ENCODE measurements around the gene CTXND1. TPM values are rescaled to one million over a fixed set of nuclear protein-coding genes. Genes with fewer than 3 reads are reported as not detected.

CTXND1 gene
- total and polyA plus RNA-seq, 2 of the 13 experiments (the other 11 are each of a cell fraction or from before 2014, with no cell fraction given): 1.2 to 2.1 TPM

DNA sequence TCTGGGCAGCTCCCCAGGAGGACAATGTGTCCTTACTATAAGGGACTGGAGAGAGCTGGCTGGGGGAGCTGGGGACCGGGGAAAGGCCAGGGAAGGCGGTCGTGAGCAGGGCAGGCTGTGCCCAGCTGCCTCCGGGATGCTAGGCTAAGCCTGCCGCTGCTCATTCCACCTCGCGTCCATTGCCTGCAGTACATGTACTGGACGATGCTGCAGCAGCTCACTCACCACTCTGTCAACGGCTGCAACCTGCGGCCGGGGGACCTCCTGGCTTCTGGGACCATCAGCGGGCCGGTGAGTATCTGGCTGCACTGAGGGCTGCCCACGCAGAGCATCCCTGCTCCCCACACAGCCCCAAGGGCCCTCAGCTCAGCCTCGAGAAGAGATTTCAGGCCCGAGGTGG is 72.1 kb downstream of the CTXND1 start (continued):
- TF ChIP-seq ZBTB7B (CRISPR knock-in tag; IDR thresholded peaks at IDR 0.05) (no peak), ZNF709 (CRISPR knock-in tag; IDR thresholded peaks at IDR 0.05) (no peak), BHLHE40 (IDR thresholded peaks at IDR 0.05; ENCODE audit: low read length) (no peak)

GRCh38 chr15:80179025-80179759 is 72.8 kb downstream of the CTXND1 start:
- no peak overlapping the region for H2AFZ ChIP-seq (ENCODE audit: low read length)
- CTCF ChIA-PET (ENCODE audit: low intra/inter-chr PET ratio, low total read pairs): no interaction called here

More at GRCh38 chr15:80179025-80179759, 72.8 kb downstream of the CTXND1 start:
- FAIRE-seq: no peak
- Histone ChIP-seq H4K20me1 (ENCODE audit: insufficient read depth, low read length) (no peaks in the 10 kb centered on the region), H3K27ac (ENCODE audit: extremely low read length, insufficient read depth, low read length) (no peak overlapping the region), H3K9ac (ENCODE audit: insufficient read depth, low read depth, low read length) (no peak overlapping the region), H3K36me3 (replicated peaks in 1 of 2; ENCODE audit: control insufficient read depth in 1 of 2, insufficient read depth in 2 of 2, low read length in 2 of 2) (peaks cover 23 to 84% of the 10 kb centered on the region in 2 experiments), H3K4me1 (ENCODE audit: insufficient read depth, low read length) (no peaks in the 10 kb centered on the region), H3K79me2 (ENCODE audit: insufficient read depth, low read length) (no peaks in the 10 kb centered on the region), H3K9me3 (ENCODE audit: low read length) (no peaks in the 10 kb centered on the region), H3K4me2 (ENCODE audit: low read depth, low read length) (no peak overlapping the region), H3K4me3 (replicated peaks in 1 of 3; ENCODE audit: insufficient read depth in 1 of 3, low read depth in 2 of 3, low read length in 3 of 3) (no peak overlapping the region), H3K27me3 (ENCODE audit: control insufficient read depth in 1 of 2, insufficient read depth in 2 of 2, low read length in 2 of 2) (no peaks in the 10 kb centered on the region; a peak in 1 of 5 replicates)
- in situ Hi-C loops (cut with HindIII; ENCODE audit: extremely low pct_ligation_motif_present, low pct_unique_long_range_greater_than_20kb) (no loop called here), intact Hi-C loops (cut with micrococcal nuclease; ENCODE audit: unreplicated experiment) (no loop called here)
- TF ChIP-seq MYNN (CRISPR knock-in tag; IDR thresholded peaks at IDR 0.05; ENCODE audit: low read depth) (no peak), CEBPB (IDR thresholded peaks at IDR 0.05; ENCODE audit: borderline replicate concordance, low read depth, low read length) (no peak), HOXD1 (CRISPR knock-in tag; IDR thresholded peaks at IDR 0.05) (no peak)
- TF ChIP-seq, protein P1, sequence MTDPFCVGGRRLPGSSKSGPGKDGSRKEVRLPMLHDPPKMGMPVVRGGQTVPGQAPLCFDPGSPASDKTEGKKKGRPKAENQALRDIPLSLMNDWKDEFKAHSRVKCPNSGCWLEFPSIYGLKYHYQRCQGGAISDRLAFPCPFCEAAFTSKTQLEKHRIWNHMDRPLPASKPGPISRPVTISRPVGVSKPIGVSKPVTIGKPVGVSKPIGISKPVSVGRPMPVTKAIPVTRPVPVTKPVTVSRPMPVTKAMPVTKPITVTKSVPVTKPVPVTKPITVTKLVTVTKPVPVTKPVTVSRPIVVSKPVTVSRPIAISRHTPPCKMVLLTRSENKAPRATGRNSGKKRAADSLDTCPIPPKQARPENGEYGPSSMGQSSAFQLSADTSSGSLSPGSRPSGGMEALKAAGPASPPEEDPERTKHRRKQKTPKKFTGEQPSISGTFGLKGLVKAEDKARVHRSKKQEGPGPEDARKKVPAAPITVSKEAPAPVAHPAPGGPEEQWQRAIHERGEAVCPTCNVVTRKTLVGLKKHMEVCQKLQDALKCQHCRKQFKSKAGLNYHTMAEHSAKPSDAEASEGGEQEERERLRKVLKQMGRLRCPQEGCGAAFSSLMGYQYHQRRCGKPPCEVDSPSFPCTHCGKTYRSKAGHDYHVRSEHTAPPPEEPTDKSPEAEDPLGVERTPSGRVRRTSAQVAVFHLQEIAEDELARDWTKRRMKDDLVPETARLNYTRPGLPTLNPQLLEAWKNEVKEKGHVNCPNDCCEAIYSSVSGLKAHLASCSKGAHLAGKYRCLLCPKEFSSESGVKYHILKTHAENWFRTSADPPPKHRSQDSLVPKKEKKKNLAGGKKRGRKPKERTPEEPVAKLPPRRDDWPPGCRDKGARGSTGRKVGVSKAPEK (CRISPR knock-in tag; IDR thresholded peaks at IDR 0.05; ENCODE audit: borderline replicate concordance): no peak
- TF ChIP-seq, protein P2, sequence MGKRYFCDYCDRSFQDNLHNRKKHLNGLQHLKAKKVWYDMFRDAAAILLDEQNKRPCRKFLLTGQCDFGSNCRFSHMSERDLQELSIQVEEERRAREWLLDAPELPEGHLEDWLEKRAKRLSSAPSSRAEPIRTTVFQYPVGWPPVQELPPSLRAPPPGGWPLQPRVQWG (CRISPR knock-in tag; IDR thresholded peaks at IDR 0.05; ENCODE audit: borderline replicate concordance, low read depth): no peak
- 96% methylated on average over 17 of the region's 17 CpGs for WGBS (ENCODE audit: low lambda C conversion rate)
- no TSS peak for BruUV-seq (replicated peaks)
- no peak for ATAC-seq
- POLR2A ChIA-PET: interaction anchor here (1.7 kb wide), 1 partner anchor 13 kb away, joined by 4 read pairs; no protein-coding TSS in a partner anchor
- DNase-seq (ENCODE audit: low spot score): no peak

Data from HepG2 (cell line).